GM21423 (cell line): ENCODE data around the gene PAH.
"Not testable (repeated sequence)": the region's sequence is repeated elsewhere in the genome, so short reads cannot be mapped to it uniquely, and the experiment has no call there.

Source experiments
- ATAC-seq: cut with Tn5 transposase; IDR thresholded peaks from one replicate; pipeline ENCODE4 v1.9.1; 2021; ENCODE audit warnings: mild to moderate bottlenecking, moderate library complexity; ENCODE audit not compliant: unreplicated experiment

The PAH gene

DNA sequence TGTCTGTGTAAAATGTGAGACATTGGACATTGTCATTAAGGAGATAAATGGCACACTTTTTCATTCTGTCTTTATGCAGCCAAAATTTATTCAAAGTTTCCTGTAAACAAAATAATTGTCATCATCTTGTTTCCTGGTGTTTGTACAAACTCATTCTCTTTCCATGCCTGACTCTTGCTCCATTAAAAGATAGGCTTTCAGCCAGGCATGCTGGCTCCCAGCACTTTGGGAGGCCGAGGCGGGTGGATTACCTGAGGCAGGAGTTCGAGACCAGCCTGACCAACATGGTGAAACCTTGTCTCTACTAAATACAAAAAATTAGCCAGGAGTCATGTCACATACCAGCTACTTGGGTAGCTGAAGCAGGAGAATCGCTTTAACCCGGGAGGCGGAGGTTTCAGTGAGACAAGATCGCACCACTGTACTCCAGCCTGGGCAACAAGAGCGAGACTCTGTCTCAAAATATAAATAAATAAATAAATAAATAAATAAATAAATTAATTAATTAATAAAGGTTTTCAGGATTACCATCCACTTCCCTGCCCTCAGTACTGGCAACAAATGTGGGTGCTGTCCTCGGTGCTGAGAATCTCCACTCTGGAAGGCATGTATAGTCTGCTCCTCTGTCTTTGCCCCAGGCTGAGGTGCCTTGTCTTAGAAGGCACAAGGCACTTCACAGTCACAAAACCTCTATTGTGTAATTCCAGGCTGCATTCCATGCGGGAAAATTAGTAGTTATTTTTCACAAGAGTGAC lies 83.2 kb downstream of the PAH start:
- ATAC-seq, result no peak

DNA sequence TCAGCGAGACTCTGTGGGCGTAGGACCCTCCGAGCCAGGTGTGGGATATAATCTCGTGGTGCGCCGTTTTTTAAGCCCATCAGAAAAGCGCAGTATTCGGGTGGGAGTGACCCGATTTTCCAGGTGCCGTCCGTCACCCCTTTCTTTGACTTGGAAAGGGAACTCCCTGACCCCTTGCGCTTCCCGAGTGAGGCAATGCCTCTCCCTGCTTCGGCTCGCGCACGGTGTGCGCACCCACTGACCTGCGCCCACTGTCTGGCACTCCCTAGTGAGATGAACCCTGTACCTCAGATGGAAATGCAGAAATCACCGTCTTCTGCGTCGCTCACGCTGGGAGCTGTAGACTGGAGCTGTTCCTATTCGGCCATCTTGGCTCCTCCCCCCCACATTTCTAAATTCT lies 84.2 kb downstream of the PAH start:
- ATAC-seq, result not testable (repeated sequence)

DNA sequence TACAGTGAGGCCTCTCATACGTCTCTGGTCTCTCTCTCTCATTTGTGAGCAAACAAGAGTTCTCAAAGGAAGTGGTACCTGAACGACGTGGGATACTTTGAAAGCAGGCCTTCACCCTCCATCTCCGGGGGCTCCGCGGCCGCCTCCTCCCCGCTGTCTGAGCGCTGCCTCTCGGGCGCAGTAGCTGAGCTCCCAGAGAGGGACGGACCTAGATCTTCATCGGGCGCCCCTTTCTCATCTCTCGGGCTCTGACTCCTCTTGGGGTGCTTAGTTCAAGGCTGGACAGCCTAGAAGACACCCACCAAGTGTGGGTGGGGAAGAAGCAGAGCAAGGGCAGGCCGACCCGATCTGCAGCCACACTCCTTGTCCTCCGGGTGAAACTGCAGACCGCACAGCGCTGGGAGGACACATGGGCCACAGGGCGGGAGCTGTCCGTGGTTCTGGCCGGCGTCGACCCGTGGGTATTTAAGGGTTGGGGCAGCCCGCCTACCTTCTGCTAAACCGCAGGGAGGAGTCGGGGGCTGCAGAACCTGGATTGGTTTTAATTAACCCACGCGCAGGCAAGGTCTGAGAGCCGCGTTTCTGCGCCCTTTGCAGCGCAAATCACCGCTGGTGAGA lies 92.7 kb downstream of the PAH start:
- no peak for ATAC-seq

DNA sequence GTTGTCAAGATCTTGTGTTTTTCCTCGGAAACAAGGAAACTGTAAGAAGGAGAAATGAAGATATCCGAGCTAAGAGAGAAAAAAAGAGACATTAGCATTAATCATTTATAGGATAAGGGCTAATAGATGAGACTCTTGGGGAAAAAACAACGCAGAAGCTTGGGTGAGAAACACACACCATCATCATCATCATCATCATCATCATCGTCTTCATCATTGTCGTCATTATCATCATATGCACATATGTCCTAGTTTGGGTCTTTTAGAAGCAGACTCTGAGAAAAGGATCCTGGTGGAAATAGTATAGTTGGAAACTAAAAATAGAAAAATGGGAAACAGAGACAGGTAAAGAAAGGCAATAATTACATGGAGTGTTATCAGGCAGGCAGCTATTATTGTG lies 95.9 kb downstream of the PAH start:
- no peak for ATAC-seq

DNA sequence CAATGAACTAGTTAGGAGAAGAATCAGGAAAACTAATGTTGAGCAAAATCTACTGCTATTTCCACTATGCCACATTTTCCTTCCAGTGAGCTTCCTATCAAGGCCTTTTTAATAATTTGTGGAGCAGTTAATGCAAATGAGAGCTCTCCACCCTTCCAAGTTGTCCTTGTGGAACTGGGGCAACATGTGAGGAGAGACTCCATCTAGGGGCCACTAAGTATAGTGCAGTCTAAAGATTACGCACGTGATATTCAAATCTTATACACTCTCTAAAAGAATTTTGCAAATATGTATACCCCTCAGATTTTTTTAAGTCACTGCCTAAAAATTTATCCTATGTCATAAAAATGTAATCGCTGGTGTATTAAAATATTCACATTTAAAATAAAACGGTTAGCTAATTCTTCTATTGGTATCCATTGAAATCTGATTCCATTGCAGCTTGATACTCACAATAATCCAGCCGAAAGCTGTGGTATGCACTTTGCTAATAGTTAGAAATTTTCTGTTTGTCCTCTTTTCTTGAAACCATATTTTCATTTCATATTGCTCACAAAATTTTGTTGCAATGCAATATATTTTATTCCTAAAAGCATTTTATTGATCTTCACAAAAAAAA lies 100.1 kb downstream of the PAH start:
- peak; percentile 58 for ATAC-seq

DNA sequence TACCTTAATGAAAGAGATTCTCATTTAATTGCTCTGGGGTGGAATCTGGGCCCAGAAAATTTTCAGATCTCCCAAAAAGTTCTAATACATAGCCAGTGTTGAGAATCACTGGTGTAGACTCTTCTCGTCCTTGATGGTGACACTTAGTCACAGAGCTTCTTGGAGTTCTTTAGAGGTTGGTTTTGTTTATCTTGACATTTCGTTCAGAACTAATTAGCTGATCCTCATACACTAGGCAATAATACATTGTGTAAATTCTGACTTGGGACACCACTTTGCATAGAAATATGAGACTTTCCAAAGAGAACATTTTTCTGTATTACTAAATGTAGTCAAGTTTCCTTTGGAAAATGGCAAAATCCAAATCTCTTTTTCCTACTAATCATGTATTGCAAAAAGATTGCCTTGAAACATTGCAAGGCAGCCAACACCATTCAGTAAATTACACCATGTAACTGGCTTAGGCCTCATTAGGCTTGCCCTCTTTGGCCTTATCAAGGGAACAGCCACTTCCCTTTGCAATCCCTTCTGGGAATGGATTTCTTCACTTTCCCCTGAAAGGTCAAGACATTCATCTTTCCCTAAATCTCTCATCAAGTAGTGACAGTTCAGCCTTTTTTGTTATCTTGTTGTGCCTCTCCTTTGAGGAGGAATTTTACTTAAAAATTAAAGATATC lies 102.2 kb downstream of the PAH start:
- ATAC-seq, result no peak

DNA sequence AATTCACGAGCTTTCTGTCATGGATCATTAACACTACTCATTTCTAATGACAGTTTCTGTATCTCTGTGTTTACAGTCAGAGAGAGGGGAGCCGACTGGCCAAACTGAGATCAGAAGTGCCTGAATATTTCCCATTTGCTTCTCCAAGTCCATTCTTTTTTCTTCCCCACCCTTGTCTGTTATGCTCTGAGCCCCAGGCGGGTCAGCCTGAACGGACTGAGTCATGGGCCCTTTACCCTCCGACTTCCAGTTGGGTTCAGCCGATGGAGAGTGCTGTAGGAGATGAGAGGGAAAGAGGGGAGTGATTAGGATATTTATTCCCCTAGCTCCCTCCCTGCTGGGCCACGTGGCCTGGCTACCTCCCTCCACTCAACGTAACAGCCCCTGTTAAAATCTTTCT lies 104.7 kb downstream of the PAH start:
- no peak for ATAC-seq

DNA sequence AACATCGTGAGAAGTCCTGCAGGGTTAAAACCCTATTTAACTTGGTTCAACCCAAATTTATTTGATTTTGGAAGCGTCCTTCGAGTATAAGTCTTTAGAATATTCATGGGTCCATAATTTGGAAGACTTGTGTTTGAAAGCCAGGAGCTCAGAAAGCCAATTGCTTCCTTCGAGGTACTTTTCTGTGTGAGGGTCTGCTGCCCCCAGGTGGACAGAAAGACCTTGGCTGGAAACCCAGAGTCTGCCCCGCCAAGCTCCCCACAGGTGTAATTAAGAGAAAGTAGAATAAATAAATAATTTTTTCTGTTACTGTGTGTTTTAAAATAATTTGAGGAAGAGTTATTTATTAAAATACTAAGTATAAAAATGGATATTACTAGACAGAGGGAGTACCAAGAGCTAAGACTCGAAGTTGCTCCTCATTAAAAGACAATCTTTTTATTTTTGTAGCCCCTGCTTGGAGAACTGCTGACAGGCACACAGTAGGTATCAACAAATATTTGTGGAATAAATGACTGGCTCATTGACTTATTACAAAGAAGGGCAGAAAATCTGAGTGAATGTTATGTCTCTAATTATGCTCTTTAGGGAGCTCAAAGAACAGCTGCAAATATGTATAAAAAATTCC lies 105.8 kb downstream of the PAH start:
- ATAC-seq, result no peak

DNA sequence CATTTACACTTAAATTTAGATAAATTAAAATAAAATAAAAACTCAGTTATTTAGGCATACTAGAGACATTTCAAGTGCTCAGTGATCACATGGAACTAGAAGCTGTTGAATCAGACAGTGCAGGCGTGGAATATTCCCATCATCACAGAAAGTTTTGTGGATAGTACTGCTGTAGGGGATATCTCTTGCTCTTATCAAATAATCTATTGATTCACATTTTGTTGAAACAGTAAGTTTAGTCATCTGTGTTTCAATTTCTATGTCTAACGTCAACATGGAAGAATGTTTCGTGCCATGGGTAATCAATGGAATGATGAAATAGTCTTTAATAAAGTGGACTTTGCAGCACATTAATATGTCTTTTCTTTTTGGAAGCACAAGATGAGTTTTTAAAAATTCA lies 108.6 kb downstream of the PAH start:
- ATAC-seq, result no peak

DNA sequence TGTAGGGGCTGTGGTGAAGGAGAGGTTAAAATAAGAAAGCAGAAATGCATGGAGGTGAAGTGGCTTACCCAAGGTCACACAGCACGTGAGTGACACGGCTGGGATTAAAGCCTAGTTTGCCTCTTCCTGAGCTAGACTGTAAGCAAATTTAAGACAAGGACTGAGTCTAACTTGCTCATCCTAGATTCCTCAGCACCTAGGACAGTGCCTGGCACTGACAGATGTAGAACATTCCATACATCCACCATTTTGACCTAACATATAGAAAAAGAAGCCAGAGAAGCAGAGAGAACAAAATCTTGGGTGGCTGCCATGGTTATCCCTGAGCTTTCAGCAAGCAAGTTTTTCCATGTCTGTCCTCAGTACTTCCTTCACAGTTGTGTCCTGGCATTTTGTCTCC lies 110.5 kb downstream of the PAH start:
- ATAC-seq, result no peak

DNA sequence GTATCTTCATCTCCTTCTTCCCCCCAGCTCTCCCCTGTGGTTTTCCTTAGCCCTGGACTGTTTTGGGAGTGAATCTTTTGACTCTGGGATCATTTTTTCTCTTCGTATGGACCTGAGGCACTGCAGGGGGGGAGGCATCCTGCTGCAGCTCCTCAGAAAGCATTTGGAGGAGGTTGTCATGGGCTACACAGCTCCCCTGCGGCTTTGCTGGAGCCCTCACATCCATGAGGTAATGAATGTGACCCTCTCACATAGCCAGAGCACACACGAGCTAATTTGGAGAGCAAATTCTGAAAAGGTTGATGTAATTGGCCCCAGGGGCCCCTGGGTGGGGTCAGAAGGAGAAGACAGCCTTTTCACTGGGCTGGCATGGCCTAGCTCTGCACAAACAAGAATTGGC lies 110.9 kb downstream of the PAH start:
- no peak for ATAC-seq

DNA sequence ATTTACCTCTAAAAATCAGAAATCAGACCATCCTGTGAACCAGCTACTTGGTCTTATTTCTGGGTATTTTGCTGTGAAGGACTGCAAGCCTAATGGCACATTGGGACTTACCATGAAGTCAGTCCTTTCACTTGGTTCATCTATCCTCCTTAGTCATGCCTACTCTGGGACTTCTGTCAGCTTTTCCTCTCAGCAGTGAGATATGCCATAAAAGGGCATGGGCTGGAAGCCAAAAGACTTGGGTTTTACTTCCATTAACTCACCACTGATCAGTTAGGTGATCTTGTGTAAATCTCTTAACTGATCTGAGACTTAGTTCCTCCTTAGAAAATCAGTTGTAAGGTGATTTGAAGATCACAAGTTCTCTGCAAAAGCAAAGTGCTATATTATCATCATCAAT lies 116.5 kb downstream of the PAH start:
- ATAC-seq, result no peak

DNA sequence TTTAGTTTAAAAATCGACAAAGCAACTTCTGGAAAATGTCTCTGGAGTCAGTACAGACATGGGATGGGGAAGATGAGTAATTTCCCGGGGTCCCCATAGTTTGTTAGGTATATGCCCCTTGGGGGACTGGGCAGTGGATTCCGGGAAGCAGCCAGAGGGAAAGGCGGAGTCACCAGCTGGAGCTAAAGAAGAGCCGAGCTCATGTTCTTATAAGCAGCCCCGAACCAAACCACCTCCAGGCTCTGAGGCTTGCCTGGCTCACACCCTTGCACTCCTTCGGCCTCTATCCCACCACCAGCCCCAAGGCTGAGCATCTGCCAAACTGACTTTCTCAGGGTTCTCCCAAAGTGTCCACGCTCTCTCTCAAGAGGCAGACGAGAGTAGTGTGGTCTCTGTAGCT lies 117.8 kb downstream of the PAH start:
- no peak for ATAC-seq

DNA sequence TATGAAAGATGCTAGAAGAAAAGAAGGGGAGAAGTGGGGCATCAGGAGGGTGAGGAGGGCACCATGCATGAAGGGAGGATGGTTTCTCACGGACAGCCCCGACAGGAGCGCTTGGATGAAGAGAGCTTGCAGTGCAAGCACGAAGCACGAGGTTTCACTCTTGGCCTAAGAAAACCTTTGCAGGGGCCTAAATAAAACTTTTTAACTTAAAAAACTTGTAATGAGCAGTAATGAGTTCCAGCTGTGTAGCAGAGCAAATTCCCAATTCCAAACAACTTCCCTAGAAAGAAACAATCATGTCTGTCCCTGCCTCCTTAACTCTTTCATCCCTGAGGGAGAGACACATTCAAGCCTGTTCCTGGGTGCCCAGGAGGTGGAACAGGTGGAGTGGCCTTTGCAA lies 119.5 kb downstream of the PAH start:
- no peak for ATAC-seq

DNA sequence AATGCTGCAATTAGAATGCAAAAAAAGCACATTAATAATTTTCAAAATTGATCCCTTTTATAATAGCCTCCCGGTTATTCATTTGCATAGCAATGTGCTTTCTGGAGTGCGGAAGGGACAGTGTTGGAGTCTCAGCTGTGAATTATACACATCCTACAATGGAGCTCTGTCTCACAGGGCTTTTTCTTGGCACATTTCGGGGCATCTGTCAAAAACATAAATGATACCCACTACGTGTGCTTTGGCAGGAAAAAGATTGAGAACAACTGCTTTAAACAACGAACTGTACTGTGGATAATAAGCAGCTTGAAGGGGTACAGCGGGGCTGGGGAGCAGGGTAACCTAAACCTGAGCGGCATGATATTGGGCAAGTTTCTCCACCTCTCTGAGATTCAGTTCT lies 123.1 kb downstream of the PAH start:
- ATAC-seq, result no peak
